ENCODE measurements around the gene UBXN1.

DNA sequence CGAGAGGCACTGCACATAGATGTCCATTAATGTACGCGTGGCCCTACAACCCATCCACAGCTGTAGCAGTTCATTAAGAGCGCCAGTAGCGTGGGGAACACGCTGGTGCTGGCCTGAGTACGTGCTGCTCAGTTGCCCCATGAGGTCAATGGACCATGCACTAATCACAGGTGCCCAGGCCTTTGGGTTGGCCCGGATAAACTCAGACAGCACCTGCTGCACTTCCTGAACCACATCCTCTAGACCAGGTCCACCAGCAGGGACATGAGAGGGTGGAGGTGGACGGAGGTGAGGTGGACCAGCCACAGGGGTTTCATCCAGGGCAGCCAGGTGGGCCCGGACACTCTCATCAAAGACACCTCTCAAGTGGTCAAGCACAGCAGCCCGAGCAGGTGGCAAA is 29.4 kb downstream of the UBXN1 start:
- TF ChIP-seq, protein P1, sequence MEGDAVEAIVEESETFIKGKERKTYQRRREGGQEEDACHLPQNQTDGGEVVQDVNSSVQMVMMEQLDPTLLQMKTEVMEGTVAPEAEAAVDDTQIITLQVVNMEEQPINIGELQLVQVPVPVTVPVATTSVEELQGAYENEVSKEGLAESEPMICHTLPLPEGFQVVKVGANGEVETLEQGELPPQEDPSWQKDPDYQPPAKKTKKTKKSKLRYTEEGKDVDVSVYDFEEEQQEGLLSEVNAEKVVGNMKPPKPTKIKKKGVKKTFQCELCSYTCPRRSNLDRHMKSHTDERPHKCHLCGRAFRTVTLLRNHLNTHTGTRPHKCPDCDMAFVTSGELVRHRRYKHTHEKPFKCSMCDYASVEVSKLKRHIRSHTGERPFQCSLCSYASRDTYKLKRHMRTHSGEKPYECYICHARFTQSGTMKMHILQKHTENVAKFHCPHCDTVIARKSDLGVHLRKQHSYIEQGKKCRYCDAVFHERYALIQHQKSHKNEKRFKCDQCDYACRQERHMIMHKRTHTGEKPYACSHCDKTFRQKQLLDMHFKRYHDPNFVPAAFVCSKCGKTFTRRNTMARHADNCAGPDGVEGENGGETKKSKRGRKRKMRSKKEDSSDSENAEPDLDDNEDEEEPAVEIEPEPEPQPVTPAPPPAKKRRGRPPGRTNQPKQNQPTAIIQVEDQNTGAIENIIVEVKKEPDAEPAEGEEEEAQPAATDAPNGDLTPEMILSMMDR (IDR thresholded peaks at IDR 0.05) = no peak
- no peak for TF ChIP-seq POLR2A (IDR thresholded peaks at IDR 0.05)

All from thyroid gland (tissue), 4 donors.